ENCODE data around the gene GPR27.

GPR27 gene

DNA sequence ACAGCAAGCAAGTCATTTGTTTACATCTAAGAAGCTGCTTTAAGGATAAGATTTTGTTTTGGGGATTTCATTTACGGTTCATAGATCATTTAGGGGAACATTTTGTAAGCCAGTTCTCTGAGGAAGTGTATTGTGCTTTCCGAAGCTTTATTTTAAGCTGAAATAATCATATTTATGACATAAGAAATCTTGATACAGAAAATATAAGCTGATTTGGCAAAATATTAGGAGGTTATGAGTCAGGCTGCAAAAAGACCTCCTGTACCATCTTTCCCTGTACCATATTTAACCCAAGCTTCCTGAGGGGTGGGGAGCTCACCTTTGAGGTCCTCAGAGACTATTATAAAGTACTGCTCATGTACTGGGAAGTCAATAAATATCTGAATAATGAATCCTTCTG is 20.3 kb upstream of the GPR27 start:
- DNase-seq (ENCODE audit: low read depth in 2 of 2) = no peak

DNA sequence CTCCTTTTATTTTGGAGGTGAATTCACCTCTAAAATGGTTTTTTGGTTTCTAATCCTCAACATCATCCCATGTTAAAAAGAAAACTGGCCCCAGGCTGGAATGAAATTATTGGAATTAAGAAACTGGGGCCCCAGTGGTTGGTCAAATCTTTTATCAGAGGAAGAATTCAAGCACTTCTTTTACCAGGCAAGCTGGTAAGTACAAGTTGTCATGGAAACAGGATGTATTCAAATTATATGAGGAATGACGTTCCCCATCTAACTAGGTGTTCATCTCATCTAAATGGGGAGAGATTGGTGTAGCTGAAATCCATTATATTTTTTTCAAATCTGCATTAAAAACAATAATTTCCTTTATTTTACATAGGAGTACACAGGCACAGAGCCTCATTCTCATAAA is 18.8 kb upstream of the GPR27 start:
- no peak for DNase-seq (ENCODE audit: low read depth in 2 of 2)

DNA sequence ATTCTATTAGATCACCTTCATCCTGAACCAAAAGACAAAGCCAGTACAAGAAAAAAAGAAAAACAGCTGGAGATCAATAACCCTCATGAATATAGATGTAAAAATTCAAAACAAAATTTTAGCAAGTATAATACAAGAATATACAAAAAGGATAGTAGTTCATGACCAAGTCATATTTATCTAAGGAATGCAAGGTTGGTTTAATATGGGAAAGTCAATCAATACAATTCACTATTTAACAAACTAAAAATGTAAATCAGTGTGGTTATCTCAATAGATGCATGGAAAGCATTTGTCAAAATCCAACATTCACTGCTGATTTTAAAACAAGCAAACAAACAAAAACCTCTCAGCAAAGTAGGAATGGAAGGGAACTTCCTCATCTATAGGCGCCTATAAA is 11.0 kb upstream of the GPR27 start:
- DNase-seq (ENCODE audit: low read depth in 2 of 2) = no peak

DNA sequence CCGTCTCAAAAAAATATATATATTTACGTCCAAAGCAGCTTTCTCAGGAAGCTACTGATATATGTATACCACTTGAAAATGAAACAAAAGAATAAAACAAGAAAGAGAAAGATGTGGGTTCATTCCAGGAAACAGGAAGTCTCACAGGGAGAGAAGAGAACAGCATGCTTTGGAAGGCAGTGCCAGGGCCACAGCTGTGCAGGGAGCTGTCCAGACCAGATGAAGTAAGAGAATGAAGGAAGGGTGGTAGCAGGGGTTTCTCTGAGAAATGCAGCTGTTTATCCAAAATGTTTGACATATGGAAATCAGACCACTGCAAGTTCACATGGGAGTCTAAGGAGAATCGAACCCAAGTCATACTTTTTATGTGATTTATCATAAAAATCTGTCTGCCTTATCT is 8.9 kb upstream of the GPR27 start:
- no peak for DNase-seq (ENCODE audit: low read depth in 2 of 2)

DNA sequence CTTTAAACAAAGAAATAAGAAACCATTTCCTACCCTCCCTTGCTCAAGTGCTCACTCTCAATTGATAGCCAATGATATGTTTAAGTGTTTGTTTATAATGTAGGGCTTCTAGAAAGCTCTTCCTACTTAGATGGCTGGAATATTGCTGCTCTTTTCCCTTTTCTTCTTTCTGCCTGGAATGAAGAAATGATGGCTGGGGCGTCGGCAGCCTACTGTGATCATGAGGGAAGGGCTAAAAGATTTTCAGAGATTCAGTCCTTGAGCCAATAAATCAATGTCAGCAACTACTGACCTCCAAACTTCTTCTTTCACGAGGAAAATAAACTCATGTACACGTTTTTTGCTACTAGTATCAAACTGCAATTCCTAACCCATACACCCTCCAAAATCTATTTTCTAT is 2.1 kb upstream of the GPR27 start:
- no peak for DNase-seq (ENCODE audit: low read depth in 2 of 2)

DNA sequence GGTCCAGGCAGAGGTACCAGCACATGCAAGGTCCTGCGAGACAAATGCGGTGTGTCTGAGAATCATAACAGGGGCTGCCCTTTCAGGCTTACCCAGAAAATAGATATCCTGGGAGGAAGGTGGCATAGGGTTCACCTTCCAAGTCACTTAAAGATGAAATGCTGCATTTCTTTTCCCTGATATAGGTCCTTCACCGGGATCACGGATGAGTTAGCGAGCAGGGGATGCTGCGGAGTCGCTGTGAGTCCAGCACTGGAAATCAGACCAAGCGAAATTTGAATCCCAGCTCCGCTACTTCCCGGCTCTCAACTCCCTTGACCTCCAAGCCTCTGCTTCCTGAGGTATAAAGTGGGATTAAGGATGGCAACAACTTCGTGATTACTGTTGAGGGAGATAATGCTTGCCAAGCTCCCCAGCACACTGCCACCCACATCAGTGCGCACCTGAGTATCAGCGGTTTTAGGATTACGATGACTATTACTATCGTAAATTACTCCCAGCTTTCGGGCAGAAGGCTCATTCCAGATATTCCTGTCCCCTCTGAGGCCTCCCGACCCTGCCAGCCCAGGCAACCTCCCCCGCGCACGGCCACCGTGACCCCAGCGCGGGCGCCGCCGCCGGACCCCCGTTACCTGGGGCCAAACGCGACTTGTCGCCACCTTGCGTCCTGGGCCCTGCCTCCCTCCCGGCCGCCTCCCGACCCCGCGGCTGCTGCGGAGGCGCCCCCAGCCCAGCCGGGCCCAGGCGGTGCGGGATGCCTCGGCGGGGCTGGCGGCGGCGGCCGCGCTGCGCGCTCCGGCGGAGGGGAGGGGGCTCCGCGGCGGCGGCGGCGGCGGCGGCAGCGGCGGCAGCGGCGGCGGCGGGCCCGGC is 589 bp upstream of the GPR27 start:
- no peak for DNase-seq (ENCODE audit: low read depth in 2 of 2)

DNA sequence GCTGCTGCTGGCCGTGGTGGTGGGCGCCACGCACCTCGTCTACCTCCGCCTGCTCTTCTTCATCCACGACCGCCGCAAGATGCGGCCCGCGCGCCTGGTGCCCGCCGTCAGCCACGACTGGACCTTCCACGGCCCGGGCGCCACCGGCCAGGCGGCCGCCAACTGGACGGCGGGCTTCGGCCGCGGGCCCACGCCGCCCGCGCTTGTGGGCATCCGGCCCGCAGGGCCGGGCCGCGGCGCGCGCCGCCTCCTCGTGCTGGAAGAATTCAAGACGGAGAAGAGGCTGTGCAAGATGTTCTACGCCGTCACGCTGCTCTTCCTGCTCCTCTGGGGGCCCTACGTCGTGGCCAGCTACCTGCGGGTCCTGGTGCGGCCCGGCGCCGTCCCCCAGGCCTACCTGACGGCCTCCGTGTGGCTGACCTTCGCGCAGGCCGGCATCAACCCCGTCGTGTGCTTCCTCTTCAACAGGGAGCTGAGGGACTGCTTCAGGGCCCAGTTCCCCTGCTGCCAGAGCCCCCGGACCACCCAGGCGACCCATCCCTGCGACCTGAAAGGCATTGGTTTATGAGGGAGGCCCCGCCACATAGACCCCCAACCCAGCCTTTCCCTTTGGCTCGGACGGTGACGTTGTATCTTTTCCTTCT is 1.1 kb downstream of the GPR27 start:
- no peak for DNase-seq (ENCODE audit: low read depth in 2 of 2)

DNA sequence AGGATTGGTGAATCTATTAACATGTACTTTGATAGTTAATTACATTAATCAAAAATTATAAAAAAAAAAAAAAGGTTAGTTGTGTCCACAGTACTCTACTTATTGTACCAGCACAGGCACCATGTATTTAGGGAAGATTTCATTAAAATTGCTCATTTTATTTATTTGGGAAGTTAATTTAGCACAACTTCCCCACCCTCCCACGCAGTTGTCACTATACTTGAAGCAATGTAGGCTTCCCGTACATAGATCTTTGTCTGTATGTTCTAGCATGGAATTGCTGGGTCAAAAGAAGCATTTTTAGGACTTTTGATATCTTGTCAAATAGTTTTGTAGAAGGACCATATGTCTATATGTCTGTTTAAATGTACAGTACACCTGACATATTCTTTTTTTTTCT is 4.4 kb downstream of the GPR27 start:
- no peak for DNase-seq (ENCODE audit: low read depth in 2 of 2)

DNA sequence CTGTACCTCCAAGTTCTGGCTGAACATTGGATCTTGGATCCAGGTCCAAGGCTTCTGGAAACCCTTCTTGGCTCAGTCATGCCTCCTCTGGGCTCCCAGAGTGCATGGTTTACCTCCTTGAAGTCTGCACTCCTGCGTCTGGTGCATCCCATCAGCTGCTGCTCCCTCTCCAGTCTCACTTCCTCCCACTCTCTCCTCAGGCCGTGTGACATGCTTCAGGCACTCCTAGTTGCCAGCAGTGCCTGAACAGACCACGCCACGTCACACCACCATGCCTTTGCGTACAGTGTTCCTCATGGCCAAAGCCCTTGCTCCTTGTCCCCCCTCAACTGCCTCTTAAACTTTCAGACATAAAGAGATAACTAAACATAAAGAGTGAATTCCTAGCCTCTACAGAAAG is 5.7 kb downstream of the GPR27 start:
- no peak for DNase-seq (ENCODE audit: low read depth in 2 of 2)

DNA sequence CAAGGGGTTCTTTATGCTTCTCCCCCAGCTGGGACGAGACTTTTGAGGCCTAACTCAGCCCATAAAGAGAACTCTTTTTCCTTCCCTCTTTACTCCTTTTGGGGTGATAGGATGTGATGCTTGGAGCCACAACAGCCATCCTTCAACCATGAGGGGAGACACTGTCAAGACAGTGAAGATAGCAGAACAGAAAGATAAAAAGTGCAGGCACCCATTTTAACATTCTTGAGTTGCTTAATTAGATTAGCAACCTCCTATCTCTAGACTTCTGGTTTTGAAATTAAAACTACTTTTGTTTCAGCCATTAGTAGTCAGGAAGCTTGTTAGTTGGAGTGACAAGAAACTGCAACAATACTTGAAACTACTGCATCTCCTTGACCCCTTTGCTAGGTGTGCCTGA is 6.5 kb downstream of the GPR27 start:
- DNase-seq (ENCODE audit: low read depth in 2 of 2) = no peak

DNA sequence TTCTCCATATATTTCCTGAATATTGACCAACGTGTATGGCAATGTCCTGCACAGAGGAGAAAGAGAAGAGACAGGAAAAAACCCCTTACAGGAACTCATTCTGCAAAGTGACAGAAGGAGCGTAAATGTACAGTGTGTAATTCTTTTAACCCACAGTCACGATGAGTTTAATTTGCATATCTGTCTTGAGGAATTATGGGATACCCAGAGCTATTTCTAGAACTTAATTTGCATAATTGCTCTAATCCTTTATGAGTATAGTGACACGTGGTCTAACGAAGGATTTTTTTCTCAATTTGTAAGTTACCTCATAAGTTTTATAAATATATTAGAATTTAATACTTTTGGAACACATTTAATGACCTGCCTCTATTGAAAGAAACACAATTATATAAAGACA is 9.8 kb downstream of the GPR27 start:
- no peak for DNase-seq (ENCODE audit: low read depth in 2 of 2)

DNA sequence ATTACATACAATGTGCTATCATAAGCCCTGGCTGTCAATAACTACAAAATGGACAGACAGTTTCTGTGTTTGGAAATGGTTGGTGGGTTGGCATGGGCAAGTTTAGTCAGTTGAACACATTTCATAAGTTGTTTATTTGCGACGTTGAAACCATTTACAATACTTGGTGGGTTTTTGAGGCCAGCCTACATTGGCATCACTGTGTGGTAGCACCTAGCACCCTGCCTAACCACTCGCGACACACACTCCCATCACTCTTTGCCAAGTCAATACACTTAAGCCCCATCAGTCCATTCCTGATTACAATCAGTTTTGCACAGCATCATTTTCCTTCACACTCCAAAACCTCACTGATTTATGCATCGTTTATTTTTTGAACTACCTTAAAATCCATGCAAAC is 17.5 kb downstream of the GPR27 start:
- no peak for DNase-seq (ENCODE audit: low read depth in 2 of 2)

DNA sequence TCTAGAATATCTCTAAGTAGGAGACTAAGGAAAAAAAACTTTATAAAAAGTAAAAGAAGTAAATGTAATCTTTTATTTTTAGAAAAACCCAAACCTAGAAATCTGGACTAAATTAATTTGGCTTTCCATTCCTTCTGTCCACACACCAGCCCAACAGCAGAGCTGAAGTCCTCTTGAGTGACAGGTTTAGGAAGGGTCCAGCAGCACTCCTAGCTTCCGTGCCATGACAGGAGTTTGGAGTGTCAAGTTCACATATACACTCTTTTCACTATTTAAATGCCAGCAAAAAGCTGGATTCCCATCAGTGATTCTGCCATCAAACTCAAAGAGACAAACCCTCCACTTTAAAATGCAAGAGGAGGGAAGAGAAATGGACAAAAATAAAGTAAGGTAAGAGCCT is 18.2 kb downstream of the GPR27 start:
- DNase-seq (ENCODE audit: low read depth in 2 of 2) = no peak

DNA sequence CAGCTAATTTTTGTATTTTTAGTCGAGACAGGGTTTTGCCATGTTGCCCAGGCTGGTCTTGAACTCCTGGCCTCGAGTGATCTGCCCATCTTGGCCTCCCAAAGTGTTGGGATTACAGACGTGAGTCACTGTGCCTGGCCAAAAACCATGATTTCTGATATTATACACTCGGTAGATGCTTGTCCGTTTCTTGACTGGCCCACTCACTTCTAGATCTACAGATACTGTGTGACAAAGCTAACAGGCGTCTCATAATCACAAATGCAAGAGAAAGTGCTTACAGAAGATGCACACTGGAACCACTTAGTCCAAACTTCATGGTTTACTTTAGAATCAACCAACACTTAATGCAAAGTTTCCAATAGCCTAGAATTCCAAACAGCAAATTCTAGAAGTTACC is 22.9 kb downstream of the GPR27 start:
- no peak for DNase-seq (ENCODE audit: low read depth in 2 of 2)

DNA sequence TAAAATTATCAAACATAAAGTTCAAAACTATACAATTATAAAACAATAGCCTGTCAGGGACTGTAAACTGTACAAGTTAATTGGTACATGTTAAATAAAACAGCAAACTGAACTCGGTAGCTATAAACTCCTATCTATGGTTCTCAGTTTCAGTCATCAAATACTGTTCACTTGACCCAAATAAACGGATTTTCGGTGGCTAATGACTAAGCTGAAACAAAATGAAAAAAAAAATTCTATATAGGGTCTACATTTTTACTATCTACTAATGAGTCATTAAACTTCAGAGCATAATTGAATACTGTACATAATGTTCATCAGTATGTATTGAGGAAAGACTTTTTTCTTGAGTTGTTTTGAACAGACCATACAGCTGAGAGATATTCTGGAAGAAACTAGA is 24.7 kb downstream of the GPR27 start:
- no peak for DNase-seq (ENCODE audit: low read depth in 2 of 2)

DNA sequence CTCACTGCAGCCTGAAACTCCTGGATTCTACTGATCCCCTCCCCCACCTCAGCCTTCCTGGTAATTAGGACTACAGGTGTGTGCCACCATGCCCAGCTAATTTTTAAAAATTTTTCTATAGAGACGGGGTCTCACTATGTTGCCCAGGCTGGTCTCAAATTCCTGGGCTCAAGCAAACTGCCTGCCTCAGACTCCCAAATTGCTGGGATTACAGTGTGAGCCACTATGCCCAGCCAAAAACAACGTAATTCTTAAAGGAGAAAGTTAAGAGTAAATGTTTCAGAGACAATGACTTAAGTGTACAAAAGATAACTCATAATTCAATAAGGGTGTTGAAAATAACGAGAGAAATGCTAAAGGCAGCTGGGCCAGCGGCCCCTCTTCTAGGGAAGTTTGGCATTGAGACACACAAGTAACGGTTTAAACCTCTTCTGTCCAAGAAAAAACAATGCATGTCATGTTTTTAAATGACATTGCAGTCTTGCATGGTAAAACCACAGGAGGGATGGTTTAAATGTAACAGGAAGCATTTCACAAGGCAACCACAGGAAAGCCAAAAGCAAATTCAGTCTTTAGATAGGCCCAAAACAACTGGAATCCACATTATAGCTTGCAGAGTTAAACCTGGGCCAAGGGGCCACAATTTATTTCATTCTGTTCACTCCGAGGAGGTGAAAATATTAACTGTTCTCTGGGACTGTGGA is 26.2 kb downstream of the GPR27 start:
- no peak for DNase-seq (ENCODE audit: low read depth in 2 of 2)

DNA sequence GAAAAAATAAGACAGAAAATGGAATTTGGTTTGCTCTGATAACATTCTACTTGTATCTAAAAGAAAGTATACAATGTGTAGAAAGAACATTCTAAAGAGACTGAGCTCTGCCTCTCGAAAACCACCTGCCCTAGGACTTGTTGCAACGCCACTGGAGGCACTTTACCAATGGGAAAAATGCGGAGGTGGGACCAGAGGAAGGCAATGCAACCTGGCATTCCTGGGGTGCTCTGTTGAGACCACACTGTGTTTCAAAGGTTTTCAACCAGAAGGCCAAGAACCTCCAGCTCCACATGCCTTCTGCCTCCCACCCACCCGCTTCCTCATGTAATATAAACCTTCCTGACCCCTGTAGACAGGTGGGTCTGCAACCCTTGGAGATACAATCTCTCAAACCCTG is 26.8 kb downstream of the GPR27 start:
- DNase-seq (ENCODE audit: low read depth in 2 of 2) = no peak

DNA sequence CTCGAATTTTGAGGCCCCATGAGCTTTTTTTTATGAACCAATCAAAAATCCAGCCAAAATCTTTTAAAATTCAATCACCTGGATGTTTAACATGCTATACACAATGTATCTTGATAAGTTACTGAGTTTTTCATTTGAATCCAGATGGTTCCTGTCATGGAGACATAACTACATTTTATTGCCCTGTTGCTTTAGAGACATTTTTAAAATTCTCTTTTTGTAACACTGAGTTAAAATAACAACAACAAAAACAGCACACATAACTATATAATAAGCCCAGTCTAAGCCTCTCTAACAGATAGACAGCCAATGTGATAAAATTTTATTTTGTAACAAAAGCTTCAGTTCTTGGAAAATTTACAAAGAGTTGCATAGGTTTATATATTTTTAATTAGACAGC is 29.5 kb downstream of the GPR27 start:
- no peak for DNase-seq (ENCODE audit: low read depth in 2 of 2)

DNA sequence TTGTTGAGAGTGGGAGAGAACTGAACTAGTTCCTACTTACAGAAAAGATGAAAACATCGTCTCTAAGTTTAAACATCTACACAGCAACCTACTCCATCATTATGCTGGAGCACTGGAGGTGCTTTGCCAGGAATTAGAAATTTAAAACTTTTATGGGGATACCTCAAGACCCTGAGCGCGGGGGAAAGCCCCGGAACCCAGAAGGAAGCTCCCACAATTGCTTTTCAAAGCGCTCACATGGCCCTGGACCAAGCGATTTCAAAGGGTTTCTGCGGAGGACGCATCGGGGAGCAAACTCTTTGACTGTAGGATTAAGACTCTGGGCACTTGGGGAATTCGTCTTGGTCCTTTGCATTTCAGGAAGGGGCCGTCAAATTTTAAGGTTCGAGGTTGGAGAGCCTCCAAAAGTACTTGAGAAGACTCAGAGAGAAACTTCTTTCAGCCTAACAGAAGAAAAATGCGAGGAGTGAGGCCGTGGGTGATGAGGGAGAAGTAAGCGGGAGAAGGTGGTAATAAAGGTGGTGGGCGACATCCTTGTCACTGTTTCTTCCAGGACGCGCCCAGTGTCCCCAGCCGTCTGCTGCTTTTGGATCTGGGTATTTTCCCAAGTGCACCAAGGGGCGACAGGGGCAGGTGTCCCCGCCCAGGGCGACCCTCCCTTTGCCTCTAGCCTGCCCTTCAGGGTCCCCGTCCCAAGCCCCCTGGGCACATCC is 30.7 kb downstream of the GPR27 start:
- DNase-seq (ENCODE audit: low read depth in 2 of 2) = no peak

DNA sequence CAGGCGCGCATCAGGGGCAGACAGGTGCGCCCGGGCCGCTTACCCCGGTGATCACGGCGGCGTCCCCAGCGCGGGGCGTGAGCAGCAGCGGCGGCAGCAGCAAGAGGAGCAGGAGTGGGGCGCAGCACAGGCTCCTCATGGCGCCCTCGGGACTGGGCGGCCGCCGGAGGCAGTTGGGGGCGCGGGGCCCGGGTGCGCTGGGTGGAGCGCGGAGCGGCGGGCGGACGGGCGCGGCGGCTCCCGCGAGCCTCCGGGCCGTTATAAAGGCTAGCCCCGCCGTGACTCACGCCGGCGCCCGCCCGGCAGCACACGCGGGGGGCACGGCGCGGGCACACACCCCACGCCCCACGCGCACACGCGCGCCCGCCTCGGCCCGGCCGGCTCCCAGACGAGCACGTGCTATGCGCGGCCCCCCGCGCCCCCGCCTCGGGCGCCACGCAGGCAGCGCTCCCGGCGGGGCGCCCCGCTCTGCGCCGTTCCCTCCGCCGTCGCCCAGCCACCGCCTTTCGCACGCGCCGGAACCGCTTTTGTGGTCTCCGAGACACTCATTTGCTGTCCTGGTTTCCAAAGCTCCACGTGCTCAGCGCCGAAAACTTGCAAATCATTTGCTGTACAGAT is 31.4 kb downstream of the GPR27 start, which contains the start of gene PROK2:
Gene PROK2 (minus strand): TSS at position 235 of the 618 bp plus-strand sequence. CDS start 96 bp downstream, at position 139.
- peak; percentile 4 to 16 for DNase-seq (ENCODE audit: low read depth in 2 of 2)

DNA sequence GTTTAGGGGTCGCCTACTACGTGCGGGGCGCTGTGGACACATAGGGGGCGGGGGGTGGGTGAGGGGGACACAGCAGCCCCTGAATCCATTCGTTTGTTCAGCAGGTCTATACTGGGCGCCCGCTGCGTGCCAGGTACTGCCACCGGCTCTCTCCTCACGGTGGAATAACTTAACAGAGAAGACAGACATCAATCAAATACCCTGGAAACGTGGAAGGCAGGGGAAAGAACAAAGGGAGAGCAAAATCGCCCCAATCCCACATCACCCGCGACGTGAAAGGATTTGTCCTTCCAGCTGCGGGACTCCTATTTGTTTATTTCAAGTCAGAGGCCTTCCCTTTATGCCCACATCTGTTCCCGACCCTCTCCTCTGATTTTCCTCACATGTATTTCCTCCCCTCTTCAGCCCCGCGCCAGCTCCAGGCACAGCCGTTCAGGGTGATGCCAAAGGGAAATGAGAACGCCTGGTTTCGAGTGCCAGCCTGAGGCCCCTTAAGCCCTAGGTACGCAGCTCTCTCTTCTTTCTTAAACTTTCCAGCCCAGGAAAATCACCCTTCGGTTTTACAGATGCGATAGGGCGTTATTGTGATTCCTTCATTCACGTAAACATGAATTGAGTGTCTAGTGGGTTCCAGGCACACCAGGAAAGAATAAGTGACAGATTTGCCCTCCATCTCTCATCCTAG is 32.0 kb downstream of the GPR27 start:
- no peak for DNase-seq (ENCODE audit: low read depth in 2 of 2)

All from stimulated activated CD4-positive, alpha-beta T cell treated with anti-CD3 and anti-CD28 coated beads, Interleukin-15, amount 100 ng/mL, for 48 hours (primary cell).